Activated CD4-positive, alpha-beta T cell treated with anti-CD3 and anti-CD28 coated beads, Interleukin-2, Interleukin-6, amounts not matched to agents 100 ng/mL and 50 ng/mL, durations not matched to agents 16 hours and 8 hours (primary cell): Measurements from ENCODE around the gene SPAG9.

Source experiments
- DNase-seq: peaks from one replicate; pipeline ENCODE4 v3.0.0-alpha.2; 2020

The SPAG9 gene

GRCh38 chr17:50981279-50981678 is 139.4 kb downstream of the SPAG9 start:
- DNase-seq, result no peak

GRCh38 chr17:50979524-50979927 is 141.1 kb downstream of the SPAG9 start:
- no peak for DNase-seq

GRCh38 chr17:50977487-50978159 is 143.0 kb downstream of the SPAG9 start:
- DNase-seq, result no peak

- DNase-seq, result no peak
These were observed 143.7 kb downstream of the SPAG9 start for GRCh38 chr17:50976951-50977472.

GRCh38 chr17:50973557-50974494 is 146.8 kb downstream of the SPAG9 start:
- no peak for DNase-seq

GRCh38 chr17:50972577-50972976 is 148.1 kb downstream of the SPAG9 start:
- no peak for DNase-seq

GRCh38 chr17:50967795-50968194 is 152.9 kb downstream of the SPAG9 start:
- no peak for DNase-seq

- peak; percentile 19 for DNase-seq
These were observed 154.5 kb downstream of the SPAG9 start for GRCh38 chr17:50966163-50966666.

GRCh38 chr17:50963139-50963538 is 157.5 kb downstream of the SPAG9 start:
- DNase-seq, result no peak

GRCh38 chr17:50961282-50962220 is 159.1 kb downstream of the SPAG9 start:
- DNase-seq, result no peak

GRCh38 chr17:50959341-50959740 is 161.3 kb downstream of the SPAG9 start:
- DNase-seq, result no peak

- no peak for DNase-seq
These were observed 162.8 kb downstream of the SPAG9 start for GRCh38 chr17:50957600-50958575.

GRCh38 chr17:50956750-50957523 is 163.7 kb downstream of the SPAG9 start:
- DNase-seq, result peak; percentile 72

GRCh38 chr17:50956409-50956749 is 164.3 kb downstream of the SPAG9 start:
- no peak for DNase-seq

GRCh38 chr17:50955667-50956120 is 165.0 kb downstream of the SPAG9 start:
- DNase-seq, result no peak

GRCh38 chr17:50955160-50955559 is 165.5 kb downstream of the SPAG9 start:
- no peak for DNase-seq

GRCh38 chr17:50954641-50955121 is 166.0 kb downstream of the SPAG9 start:
- no peak for DNase-seq

- DNase-seq, result no peak
These were observed 166.7 kb downstream of the SPAG9 start for GRCh38 chr17:50953831-50954601.

- DNase-seq, result no peak
These were observed 167.2 kb downstream of the SPAG9 start for GRCh38 chr17:50953518-50953830.

GRCh38 chr17:50952889-50953288 is 167.8 kb downstream of the SPAG9 start:
- DNase-seq, result no peak
